ENCODE results near the gene TCF23.

- TF ChIP-seq CBFB (CRISPR knock-in tag; IDR thresholded peaks at IDR 0.05; ENCODE audit: low read depth) (no peak), CTCF (IDR thresholded peaks at IDR 0.05) (no peak), USF2 (CRISPR knock-in tag; IDR thresholded peaks at IDR 0.05) (no peak), CREM (CRISPR knock-in tag; IDR thresholded peaks at IDR 0.05) (no peak), ZBTB21 (CRISPR knock-in tag; IDR thresholded peaks at IDR 0.05; ENCODE audit: borderline replicate concordance) (no peak), RORB (CRISPR knock-in tag; IDR thresholded peaks at IDR 0.05) (no peak)
These were observed 9.5 kb upstream of the TCF23 start, which contains the start of gene PRR30 for GRCh38 chr2:27139310-27139709.
